ENCODE data around the gene TFAP2C.
"Not testable (repeated sequence)": the region's sequence is repeated elsewhere in the genome, so short reads cannot be mapped to it uniquely, and the experiment has no call there.

- not testable (repeated sequence) for TF ChIP-seq EZH2 (IDR thresholded peaks at IDR 0.05); POLR2AphosphoS5 (IDR thresholded peaks at IDR 0.05; ENCODE audit: borderline replicate concordance, low read depth, low read length)
These were observed 29.3 kb downstream of the TFAP2C start for GRCh38 chr20:56658341-56658947.

All from SK-N-MC (cell line).